Stimulated activated CD4-positive, alpha-beta T cell treated with anti-CD3 and anti-CD28 coated beads, Interleukin-15, amount 100 ng/mL, for 24 hours (primary cell): ENCODE data around the gene LAMC3.

Source experiments
- DNase-seq: peaks from one replicate; pipeline ENCODE4 v3.0.0-alpha.2; 2020

LAMC3 gene

GRCh38 chr9:130979591-130980385 lies 29.2 kb upstream of the LAMC3 start:
- no peak for DNase-seq

GRCh38 chr9:130980526-130980925 lies 28.4 kb upstream of the LAMC3 start:
- no peak for DNase-seq

GRCh38 chr9:130981002-130981755 lies 27.8 kb upstream of the LAMC3 start:
- DNase-seq: no peak

GRCh38 chr9:130981756-130982137 lies 27.2 kb upstream of the LAMC3 start:
- no peak for DNase-seq

GRCh38 chr9:130982636-130983358 lies 26.2 kb upstream of the LAMC3 start:
- DNase-seq: no peak

- no peak for DNase-seq
Measured at GRCh38 chr9:130983359-130983670, 25.7 kb upstream of the LAMC3 start.

GRCh38 chr9:130983970-130984369 lies 25.0 kb upstream of the LAMC3 start:
- no peak for DNase-seq

- DNase-seq: no peak
Measured at GRCh38 chr9:130984521-130984920, 24.5 kb upstream of the LAMC3 start.

GRCh38 chr9:130985029-130985428 lies 23.9 kb upstream of the LAMC3 start:
- DNase-seq: no peak

GRCh38 chr9:130985606-130986162 lies 23.3 kb upstream of the LAMC3 start:
- DNase-seq: no peak

GRCh38 chr9:130986356-130986965 lies 22.5 kb upstream of the LAMC3 start:
- DNase-seq: no peak

- no peak for DNase-seq
Measured at GRCh38 chr9:130987054-130987453, 21.9 kb upstream of the LAMC3 start.

- DNase-seq: no peak
Measured at GRCh38 chr9:130987738-130988399, 21.1 kb upstream of the LAMC3 start.

- DNase-seq: no peak
Measured at GRCh38 chr9:130988400-130988747, 20.6 kb upstream of the LAMC3 start.

- DNase-seq: no peak
Measured at GRCh38 chr9:130988905-130989304, 20.1 kb upstream of the LAMC3 start.

- DNase-seq: no peak
Measured at GRCh38 chr9:130989391-130989790, 19.6 kb upstream of the LAMC3 start.

GRCh38 chr9:130989891-130990290 lies 19.1 kb upstream of the LAMC3 start:
- no peak for DNase-seq

- no peak for DNase-seq
Measured at GRCh38 chr9:130990306-130990977, 18.5 kb upstream of the LAMC3 start.

- no peak for DNase-seq
Measured at GRCh38 chr9:130990978-130991777, 17.8 kb upstream of the LAMC3 start.

GRCh38 chr9:130991778-130992681 lies 16.9 kb upstream of the LAMC3 start:
- no peak for DNase-seq
